Mesendoderm (in vitro differentiated cells): ENCODE measurements around the gene NKD2.

ENCODE experiments used
- DNase-seq: peaks from one replicate; pipeline ENCODE4 v3.0.0; 2013
- H2AK5ac ChIP-seq: 2 replicates; pipeline ENCODE4 v1.6.1; 2013; ENCODE audit warnings: low read length, inconsistent platforms
- H2BK120ac ChIP-seq: 2 replicates; pipeline ENCODE4 v1.6.1; 2013; ENCODE audit warnings: low read depth, mild to moderate bottlenecking, low read length, moderate library complexity, mixed read lengths
- H2BK15ac ChIP-seq: replicated peaks from 2 replicates; pipeline ENCODE4 v1.6.1; 2013; ENCODE audit warnings: low read depth, mild to moderate bottlenecking, moderate library complexity
- H2BK5ac ChIP-seq: 2 replicates; pipeline ENCODE4 v1.6.1; 2013; ENCODE audit warnings: low read length, inconsistent platforms
- H3K18ac ChIP-seq: 2 replicates; pipeline ENCODE4 v1.6.1; 2013; ENCODE audit warnings: mild to moderate bottlenecking, low read length, mixed read lengths
- H3K23ac ChIP-seq: one replicate; pipeline ENCODE4 v1.6.1; 2013; ENCODE audit warnings: low read length
- H3K27ac ChIP-seq: 2 replicates; pipeline ENCODE4 v1.5.1; 2013; ENCODE audit warnings: low read depth, mild to moderate bottlenecking, inconsistent platforms, low read length, moderate library complexity
- H3K27me3 ChIP-seq: 2 replicates; pipeline ENCODE4 v1.6.1; 2013; ENCODE audit warnings: low read length, control low read depth, mild to moderate bottlenecking, inconsistent platforms; ENCODE audit not compliant: insufficient read depth, poor library complexity
- H3K36me3 ChIP-seq: 2 replicates; pipeline ENCODE4 v1.6.1; 2013; ENCODE audit warnings: low read length, inconsistent platforms; ENCODE audit not compliant: control insufficient read depth, insufficient read depth
- H3K4ac ChIP-seq: one replicate; pipeline ENCODE4 v1.6.1; 2013; ENCODE audit warnings: low read depth, mild to moderate bottlenecking, low read length, moderate library complexity
- H3K4me1 ChIP-seq: 2 replicates; pipeline ENCODE4 v1.6.1; 2013; ENCODE audit warnings: low read depth, low read length, inconsistent platforms; ENCODE audit not compliant: control insufficient read depth
- H3K4me2 ChIP-seq: 2 replicates; pipeline ENCODE4 v1.6.1; 2013; ENCODE audit warnings: low read length
- H3K4me3 ChIP-seq: 2 replicates; pipeline ENCODE4 v1.5.1; 2013; ENCODE audit warnings: mild to moderate bottlenecking, low read length
- H3K56ac ChIP-seq: one replicate; pipeline ENCODE4 v1.6.1; 2013; ENCODE audit warnings: low read length
- H3K79me1 ChIP-seq: 2 replicates; pipeline ENCODE4 v1.6.1; 2013; ENCODE audit warnings: low read length, inconsistent platforms
- H3K79me2 ChIP-seq: 2 replicates; pipeline ENCODE4 v1.6.1; 2013; ENCODE audit warnings: mild to moderate bottlenecking, low read length; ENCODE audit not compliant: control insufficient read depth, insufficient read depth
- H3K9ac ChIP-seq: 2 replicates; pipeline ENCODE4 v1.6.1; 2013; ENCODE audit warnings: low read length, inconsistent platforms
- H4K5ac ChIP-seq: one replicate; pipeline ENCODE4 v1.6.1; 2013; ENCODE audit warnings: low read length
- H4K8ac ChIP-seq: one replicate; pipeline ENCODE4 v1.6.1; 2013; ENCODE audit warnings: low read depth, mild to moderate bottlenecking, control low read depth, low read length, moderate library complexity
- WGBS: extraction: QIAGEN DNeasy Blood & Tissue Kit; methylation state at CpG from one replicate; pipeline ENCODE4 v1.1.7; 2013; ENCODE audit warnings: low lambda C conversion rate, missing lambda C conversion rate; ENCODE audit not compliant: insufficient coverage; ENCODE audit errors: extremely low coverage; 5-methylcytosine and 5-hydroxymethylcytosine counted together

NKD2 gene

GRCh38 chr5:1069720-1070088, 61.1 kb downstream of the NKD2 start:
- Histone ChIP-seq H3K9ac (no peak overlapping the region), H3K79me1 (no peaks in the 10 kb centered on the region), H2AK5ac (no peak overlapping the region), H3K27ac (no peak overlapping the region), H3K18ac (no peak overlapping the region), H2BK120ac (no peak overlapping the region), H2BK5ac (no peak overlapping the region), H3K4me3 (no peak overlapping the region), H4K5ac (no peak overlapping the region), H4K8ac (no peak overlapping the region), H3K4me2 (no peak overlapping the region), H2BK15ac (no peak overlapping the region), H3K36me3 (no peaks in the 10 kb centered on the region), H3K4ac (no peak overlapping the region), H3K56ac (no peak overlapping the region), H3K23ac (no peak overlapping the region), H3K27me3 (no peaks in the 10 kb centered on the region), H3K4me1 (no peaks in the 10 kb centered on the region), H3K79me2 (no peaks in the 10 kb centered on the region)
- DNase-seq: no peak
- WGBS: no CpG with 5 or more reads among the region's 15 CpGs

DNA sequence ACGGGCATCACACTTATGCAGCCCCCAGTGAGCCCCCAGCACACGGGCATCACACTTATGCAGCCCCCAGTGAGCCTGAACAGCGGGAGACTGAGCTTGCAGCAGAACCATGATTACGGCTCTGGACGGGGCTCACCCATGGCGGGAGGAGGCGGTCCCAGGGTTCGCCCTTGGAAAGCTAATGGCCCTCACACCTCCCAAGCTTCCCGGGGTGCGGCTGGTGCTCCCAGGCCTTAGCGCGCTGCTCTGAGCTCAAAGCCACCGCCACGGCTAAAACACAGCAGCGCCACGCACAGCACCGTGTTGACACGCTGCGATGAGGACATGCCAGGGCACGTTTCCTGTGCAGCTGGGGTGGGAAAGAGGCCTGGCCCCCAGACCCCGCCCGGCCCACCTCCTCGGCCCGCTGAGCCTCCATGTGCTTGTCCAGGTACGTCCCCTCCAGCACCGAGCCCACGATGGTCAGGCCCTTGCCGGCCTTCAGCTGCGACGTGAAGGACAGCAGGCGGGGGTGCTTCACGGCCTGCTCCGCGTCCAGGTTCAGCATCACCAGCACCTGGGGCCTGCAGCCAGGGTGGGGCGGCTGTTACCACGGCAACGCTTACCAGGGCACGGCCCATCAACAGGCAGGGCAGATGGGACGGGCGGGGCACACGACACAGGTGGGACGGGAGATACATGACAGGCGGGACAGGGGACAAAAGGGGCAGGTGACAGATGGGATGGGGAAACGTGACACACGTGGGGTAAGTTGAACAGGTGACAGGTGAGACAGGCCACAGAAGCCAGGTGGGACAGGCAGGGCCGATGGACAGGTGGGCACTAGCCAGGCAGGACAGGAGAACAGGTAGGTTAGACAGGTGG, 64.9 kb downstream of the NKD2 start:
- Histone ChIP-seq H3K4me2 (no peak overlapping the region), H3K23ac (no peak overlapping the region), H2BK15ac (no peak overlapping the region), H3K9ac (no peak overlapping the region), H2BK5ac (no peak overlapping the region), H3K4me1 (no peaks in the 10 kb centered on the region), H3K36me3 (no peaks in the 10 kb centered on the region), H3K56ac (no peak overlapping the region), H3K4me3 (no peak overlapping the region), H2BK120ac (no peak overlapping the region), H4K8ac (no peak overlapping the region), H3K79me2 (no peaks in the 10 kb centered on the region), H3K4ac (no peak overlapping the region), H4K5ac (no peak overlapping the region), H3K18ac (no peak overlapping the region), H2AK5ac (no peak overlapping the region), H3K27ac (no peak overlapping the region), H3K79me1 (no peaks in the 10 kb centered on the region), H3K27me3 (no peaks in the 10 kb centered on the region)
- no CpG with 5 or more reads among the region's 46 CpGs for WGBS
- DNase-seq: no peak

DNA sequence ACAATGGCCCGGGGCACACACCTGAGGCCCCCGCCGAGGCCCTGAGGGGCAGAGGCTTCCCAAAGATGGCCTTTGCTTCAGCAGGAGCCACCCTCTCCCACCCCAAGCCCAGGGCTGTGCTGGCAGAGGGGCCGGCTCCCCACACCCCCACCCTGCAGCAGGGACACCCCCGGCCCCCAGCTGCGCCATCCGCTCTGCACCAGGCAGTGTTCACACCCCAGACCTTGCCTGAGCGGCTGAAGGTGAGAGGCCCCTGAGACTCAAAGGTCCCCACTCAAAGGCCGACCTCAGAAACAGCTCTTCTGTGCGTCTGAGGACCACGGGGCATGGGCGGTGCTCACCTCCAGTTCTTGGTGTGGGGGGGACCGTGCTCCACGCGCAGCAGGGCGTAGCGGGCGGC, 65.6 kb downstream of the NKD2 start:
- no peaks in the 10 kb centered on the region for H3K36me3 ChIP-seq
- no peak overlapping the region for H3K4me3 ChIP-seq
- no peak overlapping the region for H2BK5ac ChIP-seq
- no peaks in the 10 kb centered on the region for H3K27me3 ChIP-seq
- no peak overlapping the region for H3K18ac ChIP-seq
- no peak overlapping the region for H4K5ac ChIP-seq
- no peak overlapping the region for H2BK15ac ChIP-seq
- H4K8ac ChIP-seq: no peak overlapping the region
- no peaks in the 10 kb centered on the region for H3K4me1 ChIP-seq
- no peak overlapping the region for H3K27ac ChIP-seq
- H3K23ac ChIP-seq: no peak overlapping the region
- H3K4me2 ChIP-seq: no peak overlapping the region
- WGBS: no CpG with 5 or more reads among the region's 18 CpGs
- no peak overlapping the region for H3K9ac ChIP-seq
- H3K79me1 ChIP-seq: no peaks in the 10 kb centered on the region
- H3K79me2 ChIP-seq: no peaks in the 10 kb centered on the region
- DNase-seq: no peak
- H2AK5ac ChIP-seq: no peak overlapping the region
- H2BK120ac ChIP-seq: no peak overlapping the region
- H3K4ac ChIP-seq: no peak overlapping the region
- no peak overlapping the region for H3K56ac ChIP-seq

DNA sequence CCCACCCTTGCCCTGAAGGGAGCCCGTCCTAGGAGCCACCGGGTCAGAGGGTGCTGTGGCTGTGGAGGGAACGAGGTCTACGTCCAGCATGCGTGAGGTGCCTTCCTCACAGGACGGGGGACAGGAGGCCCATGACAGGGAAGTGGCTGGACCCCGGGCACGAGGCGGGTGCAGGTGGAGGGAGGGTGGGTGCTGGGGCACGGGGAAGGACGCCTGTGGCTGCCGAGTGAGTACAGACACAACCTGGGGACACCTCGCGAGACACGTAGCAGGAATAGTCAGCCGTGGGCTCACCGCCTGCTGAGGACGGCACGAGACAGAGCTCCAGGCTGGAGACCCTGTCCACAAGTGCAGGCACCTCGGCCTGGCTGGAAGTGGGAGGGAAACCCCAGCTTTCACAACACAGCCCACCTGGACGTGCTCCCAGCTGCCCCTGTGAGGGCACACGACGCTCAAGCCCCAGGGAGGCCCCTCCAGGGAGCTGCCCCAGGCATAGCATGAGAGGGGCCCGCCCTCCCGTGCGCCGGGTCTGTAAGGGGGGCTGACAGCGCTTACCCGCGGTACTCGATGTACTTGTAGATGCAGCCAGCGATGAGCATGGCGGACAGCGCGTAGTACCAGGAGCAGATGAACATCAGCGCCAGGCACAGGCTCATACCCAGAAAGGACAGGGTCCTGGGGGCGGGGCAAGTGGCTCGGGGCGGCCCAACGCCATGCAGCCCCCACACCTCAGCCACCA, 66.4 kb downstream of the NKD2 start:
- Histone ChIP-seq H3K79me1 (no peaks in the 10 kb centered on the region), H3K56ac (no peak overlapping the region), H3K9ac (no peak overlapping the region), H3K4me2 (no peak overlapping the region), H3K27me3 (no peaks in the 10 kb centered on the region), H3K4me3 (no peak overlapping the region), H3K79me2 (no peaks in the 10 kb centered on the region), H2BK15ac (no peak overlapping the region), H4K5ac (no peak overlapping the region), H3K23ac (no peak overlapping the region), H2AK5ac (no peak overlapping the region), H2BK5ac (no peak overlapping the region), H3K4ac (no peak overlapping the region), H4K8ac (no peak overlapping the region), H3K27ac (no peak overlapping the region), H3K4me1 (no peaks in the 10 kb centered on the region), H3K36me3 (no peaks in the 10 kb centered on the region), H3K18ac (no peak overlapping the region), H2BK120ac (no peak overlapping the region)
- no peak for DNase-seq
- no CpG with 5 or more reads among the region's 40 CpGs for WGBS

DNA sequence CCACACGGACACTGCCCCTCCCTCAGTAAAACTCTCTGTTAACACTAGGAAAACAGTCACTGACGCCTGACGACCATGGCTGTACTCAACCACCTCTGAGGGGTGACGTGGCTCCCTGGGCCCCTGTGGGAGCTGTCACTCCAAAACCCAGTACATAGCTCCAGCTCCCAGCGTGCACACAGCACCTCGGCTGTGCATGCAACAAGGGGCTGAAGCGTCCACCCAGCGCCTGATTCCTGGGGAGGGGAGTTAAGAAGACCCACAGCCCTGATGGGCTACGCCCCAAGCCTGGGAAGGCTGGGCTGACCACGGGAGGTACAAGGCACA, 66.9 kb downstream of the NKD2 start:
- H3K18ac ChIP-seq: no peak overlapping the region
- H4K5ac ChIP-seq: no peak overlapping the region
- H3K23ac ChIP-seq: no peak overlapping the region
- no peak overlapping the region for H3K27ac ChIP-seq
- no peak for DNase-seq
- H3K4ac ChIP-seq: no peak overlapping the region
- no peaks in the 10 kb centered on the region for H3K36me3 ChIP-seq
- H3K9ac ChIP-seq: no peak overlapping the region
- no peak overlapping the region for H2AK5ac ChIP-seq
- no peaks in the 10 kb centered on the region for H3K4me1 ChIP-seq
- H3K56ac ChIP-seq: no peak overlapping the region
- H2BK120ac ChIP-seq: no peak overlapping the region
- H4K8ac ChIP-seq: no peak overlapping the region
- H2BK5ac ChIP-seq: no peak overlapping the region
- no peaks in the 10 kb centered on the region for H3K27me3 ChIP-seq
- no peak overlapping the region for H3K4me2 ChIP-seq
- no CpG with 5 or more reads among the region's 10 CpGs for WGBS
- H3K4me3 ChIP-seq: no peak overlapping the region
- no peak overlapping the region for H2BK15ac ChIP-seq
- H3K79me1 ChIP-seq: no peaks in the 10 kb centered on the region
- no peaks in the 10 kb centered on the region for H3K79me2 ChIP-seq
